ENCODE measurements around the gene TMEFF2.
A peak's percentile ranks its signal among the peaks of the same experiment; 100 is the strongest.

Gene TMEFF2

DNA sequence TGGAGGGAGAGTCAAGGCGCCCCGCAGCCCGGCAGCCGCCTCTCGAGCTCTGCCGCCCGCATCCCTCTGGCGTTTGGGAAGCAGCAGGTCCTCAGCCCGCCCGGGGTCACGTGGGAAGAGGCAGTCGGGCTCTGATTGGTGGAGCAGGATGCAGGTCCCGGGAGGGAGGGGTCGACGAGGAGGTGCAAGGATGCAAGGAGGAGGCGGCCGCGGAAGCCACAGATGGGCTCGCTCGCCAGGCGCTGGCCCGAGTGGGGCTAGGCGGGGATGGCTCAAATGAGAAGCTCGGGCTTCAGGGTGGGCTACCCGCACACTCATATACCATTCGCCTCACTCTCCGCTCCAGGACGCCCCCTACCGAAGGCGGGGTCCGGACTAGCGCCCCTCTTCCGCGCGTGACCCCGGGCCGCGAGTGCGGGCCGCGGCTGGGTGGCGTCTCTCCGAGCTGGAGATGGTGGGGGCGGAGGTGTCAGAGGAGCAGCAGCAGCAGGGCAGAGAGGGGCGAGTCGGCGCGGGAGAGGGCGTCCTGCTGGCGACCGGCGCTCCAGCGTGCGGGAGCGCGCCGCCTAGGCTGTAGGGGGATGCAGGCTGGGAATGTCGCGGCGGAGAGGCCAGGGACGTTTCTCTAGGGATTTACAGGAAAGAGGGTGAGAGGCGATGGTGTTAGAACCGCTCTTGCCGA lies at the start of gene TMEFF2 (continued):
- TF ChIP-seq, protein P1, sequence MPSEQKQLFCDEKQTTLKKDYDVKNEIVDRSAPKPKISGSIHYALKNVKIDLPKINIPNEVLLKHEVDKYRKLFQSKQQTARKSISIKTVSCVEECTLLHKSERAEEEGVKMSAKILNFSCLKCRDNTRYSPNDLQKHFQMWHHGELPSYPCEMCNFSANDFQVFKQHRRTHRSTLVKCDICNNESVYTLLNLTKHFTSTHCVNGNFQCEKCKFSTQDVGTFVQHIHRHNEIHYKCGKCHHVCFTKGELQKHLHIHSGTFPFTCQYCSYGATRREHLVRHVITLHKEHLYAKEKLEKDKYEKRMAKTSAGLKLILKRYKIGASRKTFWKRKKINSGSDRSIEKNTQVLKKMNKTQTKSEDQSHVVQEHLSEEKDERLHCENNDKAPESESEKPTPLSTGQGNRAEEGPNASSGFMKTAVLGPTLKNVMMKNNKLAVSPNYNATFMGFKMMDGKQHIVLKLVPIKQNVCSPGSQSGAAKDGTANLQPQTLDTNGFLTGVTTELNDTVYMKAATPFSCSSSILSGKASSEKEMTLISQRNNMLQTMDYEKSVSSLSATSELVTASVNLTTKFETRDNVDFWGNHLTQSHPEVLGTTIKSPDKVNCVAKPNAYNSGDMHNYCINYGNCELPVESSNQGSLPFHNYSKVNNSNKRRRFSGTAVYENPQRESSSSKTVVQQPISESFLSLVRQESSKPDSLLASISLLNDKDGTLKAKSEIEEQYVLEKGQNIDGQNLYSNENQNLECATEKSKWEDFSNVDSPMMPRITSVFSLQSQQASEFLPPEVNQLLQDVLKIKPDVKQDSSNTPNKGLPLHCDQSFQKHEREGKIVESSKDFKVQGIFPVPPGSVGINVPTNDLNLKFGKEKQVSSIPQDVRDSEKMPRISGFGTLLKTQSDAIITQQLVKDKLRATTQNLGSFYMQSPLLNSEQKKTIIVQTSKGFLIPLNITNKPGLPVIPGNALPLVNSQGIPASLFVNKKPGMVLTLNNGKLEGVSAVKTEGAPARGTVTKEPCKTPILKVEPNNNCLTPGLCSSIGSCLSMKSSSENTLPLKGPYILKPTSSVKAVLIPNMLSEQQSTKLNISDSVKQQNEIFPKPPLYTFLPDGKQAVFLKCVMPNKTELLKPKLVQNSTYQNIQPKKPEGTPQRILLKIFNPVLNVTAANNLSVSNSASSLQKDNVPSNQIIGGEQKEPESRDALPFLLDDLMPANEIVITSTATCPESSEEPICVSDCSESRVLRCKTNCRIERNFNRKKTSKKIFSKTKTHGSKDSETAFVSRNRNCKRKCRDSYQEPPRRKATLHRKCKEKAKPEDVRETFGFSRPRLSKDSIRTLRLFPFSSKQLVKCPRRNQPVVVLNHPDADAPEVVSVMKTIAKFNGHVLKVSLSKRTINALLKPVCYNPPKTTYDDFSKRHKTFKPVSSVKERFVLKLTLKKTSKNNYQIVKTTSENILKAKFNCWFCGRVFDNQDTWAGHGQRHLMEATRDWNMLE (tag by site-specific recombination; conservative IDR thresholded peaks at IDR 0.05; ENCODE audit: low read depth) = no peak
- TF ChIP-seq ZBTB8A (tag by site-specific recombination; IDR thresholded peaks at IDR 0.05) = peak; percentile 92
- TF ChIP-seq ZNF544 (tag by site-specific recombination; IDR thresholded peaks at IDR 0.05) = no peak
- no peak for TF ChIP-seq ZFP37 (tag by site-specific recombination; IDR thresholded peaks at IDR 0.05)
- TF ChIP-seq, protein P2, sequence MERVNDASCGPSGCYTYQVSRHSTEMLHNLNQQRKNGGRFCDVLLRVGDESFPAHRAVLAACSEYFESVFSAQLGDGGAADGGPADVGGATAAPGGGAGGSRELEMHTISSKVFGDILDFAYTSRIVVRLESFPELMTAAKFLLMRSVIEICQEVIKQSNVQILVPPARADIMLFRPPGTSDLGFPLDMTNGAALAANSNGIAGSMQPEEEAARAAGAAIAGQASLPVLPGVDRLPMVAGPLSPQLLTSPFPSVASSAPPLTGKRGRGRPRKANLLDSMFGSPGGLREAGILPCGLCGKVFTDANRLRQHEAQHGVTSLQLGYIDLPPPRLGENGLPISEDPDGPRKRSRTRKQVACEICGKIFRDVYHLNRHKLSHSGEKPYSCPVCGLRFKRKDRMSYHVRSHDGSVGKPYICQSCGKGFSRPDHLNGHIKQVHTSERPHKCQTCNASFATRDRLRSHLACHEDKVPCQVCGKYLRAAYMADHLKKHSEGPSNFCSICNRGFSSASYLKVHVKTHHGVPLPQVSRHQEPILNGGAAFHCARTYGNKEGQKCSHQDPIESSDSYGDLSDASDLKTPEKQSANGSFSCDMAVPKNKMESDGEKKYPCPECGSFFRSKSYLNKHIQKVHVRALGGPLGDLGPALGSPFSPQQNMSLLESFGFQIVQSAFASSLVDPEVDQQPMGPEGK (tag by site-specific recombination; IDR thresholded peaks at IDR 0.05) = peak; percentile 53; the same call in 1 of the 2 replicates
- TF ChIP-seq ZNF596 (tag by site-specific recombination; IDR thresholded peaks at IDR 0.05) = no peak
- no peak for TF ChIP-seq ZNF776 (tag by site-specific recombination; IDR thresholded peaks at IDR 0.05; ENCODE audit: borderline replicate concordance)
- peak; percentile 83; the same call in 1 of the 2 replicates for TF ChIP-seq SCRT1 (tag by site-specific recombination; IDR thresholded peaks at IDR 0.05; ENCODE audit: borderline replicate concordance)
- no peak for TF ChIP-seq BCL11B (tag by site-specific recombination; IDR thresholded peaks at IDR 0.05; ENCODE audit: low read depth)
- no peak for TF ChIP-seq ZNF10 (tag by site-specific recombination; IDR thresholded peaks at IDR 0.05)
- TF ChIP-seq HOXA7 (CRISPR knock-in tag; IDR thresholded peaks at IDR 0.05; ENCODE audit: borderline replicate concordance) = no peak
- TF ChIP-seq ZBTB1 (tag by site-specific recombination; IDR thresholded peaks at IDR 0.05) = no peak
- no peak for TF ChIP-seq FEZF1 (tag by site-specific recombination; IDR thresholded peaks at IDR 0.05)
- TF ChIP-seq ZNF664 (tag by site-specific recombination; IDR thresholded peaks at IDR 0.05) = no peak
- TF ChIP-seq HOXD13 (CRISPR knock-in tag; IDR thresholded peaks at IDR 0.05; ENCODE audit: borderline replicate concordance) = no peak
- no peak for TF ChIP-seq ZNF510 (tag by site-specific recombination; IDR thresholded peaks at IDR 0.05; ENCODE audit: insufficient replicate concordance)
- TF ChIP-seq, protein P3, sequence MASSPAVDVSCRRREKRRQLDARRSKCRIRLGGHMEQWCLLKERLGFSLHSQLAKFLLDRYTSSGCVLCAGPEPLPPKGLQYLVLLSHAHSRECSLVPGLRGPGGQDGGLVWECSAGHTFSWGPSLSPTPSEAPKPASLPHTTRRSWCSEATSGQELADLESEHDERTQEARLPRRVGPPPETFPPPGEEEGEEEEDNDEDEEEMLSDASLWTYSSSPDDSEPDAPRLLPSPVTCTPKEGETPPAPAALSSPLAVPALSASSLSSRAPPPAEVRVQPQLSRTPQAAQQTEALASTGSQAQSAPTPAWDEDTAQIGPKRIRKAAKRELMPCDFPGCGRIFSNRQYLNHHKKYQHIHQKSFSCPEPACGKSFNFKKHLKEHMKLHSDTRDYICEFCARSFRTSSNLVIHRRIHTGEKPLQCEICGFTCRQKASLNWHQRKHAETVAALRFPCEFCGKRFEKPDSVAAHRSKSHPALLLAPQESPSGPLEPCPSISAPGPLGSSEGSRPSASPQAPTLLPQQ (tag by site-specific recombination; IDR thresholded peaks at IDR 0.05) = peak; percentile 45; the same call in 1 of the 2 replicates
- TF ChIP-seq ZXDB (tag by site-specific recombination; IDR thresholded peaks at IDR 0.05) = no peak
- TF ChIP-seq ZNF560 (tag by site-specific recombination; IDR thresholded peaks at IDR 0.05; ENCODE audit: borderline replicate concordance) = no peak
- TF ChIP-seq, protein P4, sequence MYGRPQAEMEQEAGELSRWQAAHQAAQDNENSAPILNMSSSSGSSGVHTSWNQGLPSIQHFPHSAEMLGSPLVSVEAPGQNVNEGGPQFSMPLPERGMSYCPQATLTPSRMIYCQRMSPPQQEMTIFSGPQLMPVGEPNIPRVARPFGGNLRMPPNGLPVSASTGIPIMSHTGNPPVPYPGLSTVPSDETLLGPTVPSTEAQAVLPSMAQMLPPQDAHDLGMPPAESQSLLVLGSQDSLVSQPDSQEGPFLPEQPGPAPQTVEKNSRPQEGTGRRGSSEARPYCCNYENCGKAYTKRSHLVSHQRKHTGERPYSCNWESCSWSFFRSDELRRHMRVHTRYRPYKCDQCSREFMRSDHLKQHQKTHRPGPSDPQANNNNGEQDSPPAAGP (tag by site-specific recombination; IDR thresholded peaks at IDR 0.05) = no peak
- TF ChIP-seq ZNF654 (tag by site-specific recombination; IDR thresholded peaks at IDR 0.05; ENCODE audit: low read depth) = no peak
- TF ChIP-seq ZNF600 (tag by site-specific recombination; IDR thresholded peaks at IDR 0.05) = peak; percentile 32; the same call in 1 of the 2 replicates
- TF ChIP-seq ZNF571 (tag by site-specific recombination; IDR thresholded peaks at IDR 0.05) = no peak
- TF ChIP-seq ZNF549 (tag by site-specific recombination; IDR thresholded peaks at IDR 0.05) = no peak
- no peak for TF ChIP-seq ZNF530 (tag by site-specific recombination; IDR thresholded peaks at IDR 0.05; ENCODE audit: low read depth)
- TF ChIP-seq ZNF621 (tag by site-specific recombination; IDR thresholded peaks at IDR 0.05) = no peak
- no peak for TF ChIP-seq ZNF626 (tag by site-specific recombination; IDR thresholded peaks at IDR 0.05)
- TF ChIP-seq OVOL3 (tag by site-specific recombination; IDR thresholded peaks at IDR 0.05) = no peak
- no peak for TF ChIP-seq WT1 (tag by site-specific recombination; IDR thresholded peaks at IDR 0.05)
- TF ChIP-seq ZNF501 (tag by site-specific recombination; IDR thresholded peaks at IDR 0.05) = no peak
- TF ChIP-seq, protein P5, sequence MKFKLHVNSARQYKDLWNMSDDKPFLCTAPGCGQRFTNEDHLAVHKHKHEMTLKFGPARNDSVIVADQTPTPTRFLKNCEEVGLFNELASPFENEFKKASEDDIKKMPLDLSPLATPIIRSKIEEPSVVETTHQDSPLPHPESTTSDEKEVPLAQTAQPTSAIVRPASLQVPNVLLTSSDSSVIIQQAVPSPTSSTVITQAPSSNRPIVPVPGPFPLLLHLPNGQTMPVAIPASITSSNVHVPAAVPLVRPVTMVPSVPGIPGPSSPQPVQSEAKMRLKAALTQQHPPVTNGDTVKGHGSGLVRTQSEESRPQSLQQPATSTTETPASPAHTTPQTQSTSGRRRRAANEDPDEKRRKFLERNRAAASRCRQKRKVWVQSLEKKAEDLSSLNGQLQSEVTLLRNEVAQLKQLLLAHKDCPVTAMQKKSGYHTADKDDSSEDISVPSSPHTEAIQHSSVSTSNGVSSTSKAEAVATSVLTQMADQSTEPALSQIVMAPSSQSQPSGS (tag by site-specific recombination; IDR thresholded peaks at IDR 0.05; ENCODE audit: low read depth) = no peak

All from HEK293 (cell line).